HCT116 (cell line): ENCODE data around the gene ZC3H12A. TPM values are rescaled to one million over a fixed set of nuclear protein-coding genes. Genes with fewer than 3 reads are reported as not detected.

Source experiments
- ATAC-seq: fragments of 200-7000 bp; cut with Tn5 transposase; 2 replicates; pipeline ENCODE4 v1.9.1; 2020; ENCODE audit warnings: mild to moderate bottlenecking, moderate library complexity
- BruUV-seq: library from RNA; stranded (reverse); fragments of 400-500 nt; replicated peaks from 2 replicates; lab custom pipeline; 2021; lab: Mats Ljungman, UMichigan
- CTCF ChIA-PET: fragments of 300-600 bp; sonication (Branson Sonifier 250); formaldehyde crosslinking; loops from one replicate; lab custom pipeline; 2021; ENCODE audit warnings: antibody characterized with exemption; lab: Charles Lee
- POLR2A ChIA-PET: fragments of 300-600, 350-600 bp; sonication (Branson Sonifier 250); formaldehyde crosslinking; loops from one replicate; lab custom pipeline; 2021; ENCODE audit warnings: antibody characterized with exemption; lab: Charles Lee
- RAD21 ChIA-PET, 2 experiments: fragments of 300-600 bp; sonication (Branson Sonifier 250); formaldehyde crosslinking; loops; one replicate each; lab custom pipeline; 2023; ENCODE audit warnings: low total read pairs in 2 of 2; ENCODE audit not compliant: uncharacterized antibody in 2 of 2, unreplicated experiment in 2 of 2, low non-redundant PET in 1 of 2; lab: Charles Lee
- DNase-seq: peaks from one replicate; pipeline ENCODE4 v3.0.0-alpha.2; 2010; ENCODE audit warnings: low read depth, low spot score
- H2AFZ ChIP-seq: fragments of 200-600 bp; shearing (Covaris generic), sonication (generic); 2 replicates; pipeline ENCODE4 v1.6.1; 2017; ENCODE audit warnings: low read depth, mixed run types, mixed read lengths, antibody characterized with exemption, low read length; ENCODE audit not compliant: poor library complexity, severe bottlenecking
- H3K27ac ChIP-seq: 2 replicates; pipeline ENCODE4 v1.5.1; 2012; ENCODE audit warnings: low read depth, low read length
- H3K27me3 ChIP-seq: fragments of 200-600 bp; sonication (generic); 2 replicates; pipeline ENCODE4 v1.6.1; 2016; ENCODE audit warnings: mixed run types, low read length, mixed read lengths; ENCODE audit not compliant: insufficient read depth
- H3K36me3 ChIP-seq, 2 experiments: fragments of 200-500 bp in 1 of 2; fragments of 200-600 bp in 1 of 2; sonication (Bioruptor generic) in 1 of 2; sonication (generic) in 1 of 2; 2 replicates each; pipeline versions ENCODE4 v1.5.1 to v1.6.1; 2014 to 2016; ENCODE audit warnings: low read length in 2 of 2, inconsistent platforms in 1 of 2, mixed read lengths in 1 of 2, mixed run types in 1 of 2; ENCODE audit not compliant: insufficient read depth in 2 of 2, control insufficient read depth in 1 of 2
- H3K4me1 ChIP-seq, 2 experiments: fragments of 200-600 bp in 1 of 2; sonication (generic) in 1 of 2; 2 replicates each; pipeline versions ENCODE4 v1.5.1 to v1.6.1; 2012 to 2017; ENCODE audit warnings: low read length in 2 of 2, inconsistent platforms in 1 of 2, mild to moderate bottlenecking in 1 of 2, mixed read lengths in 1 of 2, mixed run types in 1 of 2, moderate library complexity in 1 of 2; ENCODE audit not compliant: insufficient read depth in 2 of 2, control insufficient read depth in 1 of 2
- H3K4me2 ChIP-seq: fragments of 200-600 bp; sonication (generic); 2 replicates; pipeline ENCODE4 v1.6.1; 2017; ENCODE audit warnings: mixed run types, low read length, mixed read lengths
- H3K4me3 ChIP-seq, 2 experiments: fragments of 200-600 bp in 1 of 2; sonication (generic) in 1 of 2; replicated peaks in 1 of 2; 2 replicates each; pipeline ENCODE4 v1.5.1; 2011 to 2016; ENCODE audit warnings: low read length in 2 of 2, control low read depth in 1 of 2, low read depth in 1 of 2, mild to moderate bottlenecking in 1 of 2, mixed read lengths in 1 of 2, mixed run types in 1 of 2
- H3K79me2 ChIP-seq: fragments of 200-600 bp; sonication (generic); 2 replicates; pipeline ENCODE4 v1.6.1; 2017; ENCODE audit warnings: mild to moderate bottlenecking, mixed run types, low read length, moderate library complexity, mixed read lengths; ENCODE audit not compliant: insufficient read depth
- H3K9ac ChIP-seq: fragments of 200-600 bp; sonication (generic); 2 replicates; pipeline ENCODE4 v1.6.1; 2016; ENCODE audit warnings: low read length, mixed read lengths
- H3K9me2 ChIP-seq: fragments of 200-600 bp; sonication (generic), shearing (Covaris generic); 2 replicates; pipeline ENCODE4 v1.6.1; 2017; ENCODE audit warnings: mixed run types, mild to moderate bottlenecking, moderate library complexity; ENCODE audit not compliant: insufficient read depth
- H3K9me3 ChIP-seq, 2 experiments: fragments of 200-500 bp in 1 of 2; fragments of 200-600 bp in 1 of 2; sonication (Bioruptor generic) in 1 of 2; sonication (generic) in 1 of 2; 2 replicates each; pipeline ENCODE4 v1.6.1; 2014 to 2017; ENCODE audit warnings: low read length in 2 of 2, mixed read lengths in 2 of 2, inconsistent platforms in 1 of 2, low read depth in 1 of 2, mild to moderate bottlenecking in 1 of 2, mixed run types in 1 of 2, moderate library complexity in 1 of 2; ENCODE audit not compliant: control insufficient read depth in 1 of 2, insufficient read depth in 1 of 2
- H4K20me1 ChIP-seq: fragments of 200-600 bp; sonication (generic), shearing (Covaris generic); 2 replicates; pipeline ENCODE4 v1.6.1; 2017; ENCODE audit warnings: mixed run types, mild to moderate bottlenecking, moderate library complexity; ENCODE audit not compliant: insufficient read depth
- CBX3 ChIP-seq: IDR thresholded peaks from 2 replicates; pipeline ENCODE4 v1.6.1; 2012; ENCODE audit warnings: low read depth
- EGR1 ChIP-seq: IDR thresholded peaks from 2 replicates; pipeline ENCODE4 v1.6.1; 2012; ENCODE audit warnings: low read depth
- ELF1 ChIP-seq: IDR thresholded peaks from 2 replicates; pipeline ENCODE4 v1.6.1; 2012; ENCODE audit warnings: low read depth, borderline replicate concordance
- EZH2phosphoT487 ChIP-seq: fragments of 200-600 bp; IDR thresholded peaks from 2 replicates; pipeline ENCODE4 v1.6.1; 2018; ENCODE audit warnings: antibody characterized with exemption, borderline replicate concordance
- FOSL1 ChIP-seq: IDR thresholded peaks from 2 replicates; pipeline ENCODE4 v1.6.1; 2012; ENCODE audit warnings: low read depth
- JUND ChIP-seq: IDR thresholded peaks from 2 replicates; pipeline ENCODE4 v1.6.1; 2012
- RAD21 ChIP-seq: IDR thresholded peaks from 2 replicates; pipeline ENCODE4 v1.6.1; 2012; ENCODE audit warnings: low read depth, mild to moderate bottlenecking
- SIN3A ChIP-seq: IDR thresholded peaks from 2 replicates; pipeline ENCODE4 v1.6.1; 2012; ENCODE audit warnings: low read depth
- SP1 ChIP-seq: IDR thresholded peaks from 2 replicates; pipeline ENCODE4 v1.6.1; 2012; ENCODE audit warnings: low read depth
- TCF7L2 ChIP-seq: IDR thresholded peaks from 2 replicates; pipeline ENCODE4 v1.7.0; 2011; ENCODE audit warnings: borderline replicate concordance, inconsistent platforms; ENCODE audit not compliant: insufficient read depth, insufficient read length; ENCODE audit errors: extremely low read depth
- YY1 ChIP-seq: IDR thresholded peaks from 2 replicates; pipeline ENCODE4 v1.6.1; 2011; ENCODE audit warnings: low read length, low read depth, moderate library complexity, mild to moderate bottlenecking; ENCODE audit not compliant: insufficient replicate concordance; ENCODE audit errors: extremely low read depth
- ZFX ChIP-seq: fragments of 450-650 bp; IDR thresholded peaks from 2 replicates; pipeline ENCODE4 v1.6.1; 2017
- ZNF274 ChIP-seq: fragments of 200-500 bp; sonication (Bioruptor generic); IDR thresholded peaks from 2 replicates; pipeline ENCODE4 v1.6.1; 2014; ENCODE audit warnings: mild to moderate bottlenecking, low read depth, low read length, inconsistent platforms
- intact Hi-C: fragments of 100-400 bp; cut with micrococcal nuclease; formaldehyde crosslinking; loops from 2 replicates; pipeline ENCODE4 v1.10.0; 2022
- total RNA-seq: library from RNA; stranded (reverse); gene quantifications from one replicate; pipeline ENCODE4 v1.2.1, GENCODE V29; 2021; ENCODE audit not compliant: unreplicated experiment
- TF ChIP-seq, protein P1 (sequence below): IDR thresholded peaks from 2 replicates; pipeline ENCODE4 v1.6.1; 2012; ENCODE audit warnings: low read depth
- TF ChIP-seq, protein P2 (sequence below): IDR thresholded peaks from 2 replicates; pipeline ENCODE4 v1.6.1; 2012
- TF ChIP-seq, protein P3 (sequence below): IDR thresholded peaks from 2 replicates; pipeline ENCODE4 v1.6.1; 2012
- TF ChIP-seq, protein P4 (sequence below): IDR thresholded peaks from 2 replicates; pipeline ENCODE4 v1.6.1; 2011; ENCODE audit warnings: mild to moderate bottlenecking, low read length, moderate library complexity; ENCODE audit not compliant: insufficient replicate concordance; ENCODE audit errors: extremely low read depth
- TF ChIP-seq, protein P5 (sequence below), 3 experiments: fragments of 200-600 bp in 1 of 3; sonication (generic) in 1 of 3; IDR thresholded peaks in 2 of 3; conservative IDR thresholded peaks in 1 of 3; 2 replicates each; pipeline ENCODE4 v1.5.1; 2012 to 2017; ENCODE audit warnings: low read depth in 2 of 3, low read length in 2 of 3, antibody characterized with exemption in 1 of 3, borderline replicate concordance in 1 of 3, control low read depth in 1 of 3, mild to moderate bottlenecking in 1 of 3, mixed read lengths in 1 of 3, mixed run types in 1 of 3, moderate library complexity in 1 of 3; ENCODE audit not compliant: insufficient read depth in 1 of 3

Gene ZC3H12A
- total RNA-seq, 1 experiment from 2014 or later: 10.6 TPM

DNA sequence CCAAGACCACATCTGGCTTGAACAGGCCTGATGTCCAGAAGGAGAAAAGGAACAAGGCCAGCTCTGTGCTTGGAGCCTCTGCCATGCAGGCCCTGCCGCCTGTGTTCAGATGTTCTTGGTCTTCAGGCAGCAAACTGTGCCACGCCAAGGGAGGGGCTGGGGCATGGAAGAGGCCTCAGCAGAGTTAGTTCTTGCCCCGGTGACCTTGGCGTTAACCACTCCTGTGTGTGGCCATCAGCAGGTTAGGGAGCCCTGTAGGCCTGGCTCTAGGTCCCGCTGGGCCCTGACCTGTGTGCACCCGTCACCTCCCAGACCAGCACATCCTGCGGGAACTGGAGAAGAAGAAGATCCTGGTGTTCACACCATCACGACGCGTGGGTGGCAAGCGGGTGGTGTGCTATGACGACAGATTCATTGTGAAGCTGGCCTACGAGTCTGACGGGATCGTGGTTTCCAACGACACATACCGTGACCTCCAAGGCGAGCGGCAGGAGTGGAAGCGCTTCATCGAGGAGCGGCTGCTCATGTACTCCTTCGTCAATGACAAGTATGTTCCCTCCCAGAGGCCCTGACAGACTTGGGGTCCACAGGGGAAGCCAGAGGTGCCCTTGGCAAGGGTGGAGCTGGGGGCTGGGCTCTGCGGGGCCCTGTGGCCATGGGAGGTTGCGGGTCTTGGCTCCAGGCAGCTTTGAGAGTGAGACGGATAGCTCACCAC is 7.1 kb downstream of the ZC3H12A start:
- TF ChIP-seq ZNF274: no peak
- TF ChIP-seq, protein P1, sequence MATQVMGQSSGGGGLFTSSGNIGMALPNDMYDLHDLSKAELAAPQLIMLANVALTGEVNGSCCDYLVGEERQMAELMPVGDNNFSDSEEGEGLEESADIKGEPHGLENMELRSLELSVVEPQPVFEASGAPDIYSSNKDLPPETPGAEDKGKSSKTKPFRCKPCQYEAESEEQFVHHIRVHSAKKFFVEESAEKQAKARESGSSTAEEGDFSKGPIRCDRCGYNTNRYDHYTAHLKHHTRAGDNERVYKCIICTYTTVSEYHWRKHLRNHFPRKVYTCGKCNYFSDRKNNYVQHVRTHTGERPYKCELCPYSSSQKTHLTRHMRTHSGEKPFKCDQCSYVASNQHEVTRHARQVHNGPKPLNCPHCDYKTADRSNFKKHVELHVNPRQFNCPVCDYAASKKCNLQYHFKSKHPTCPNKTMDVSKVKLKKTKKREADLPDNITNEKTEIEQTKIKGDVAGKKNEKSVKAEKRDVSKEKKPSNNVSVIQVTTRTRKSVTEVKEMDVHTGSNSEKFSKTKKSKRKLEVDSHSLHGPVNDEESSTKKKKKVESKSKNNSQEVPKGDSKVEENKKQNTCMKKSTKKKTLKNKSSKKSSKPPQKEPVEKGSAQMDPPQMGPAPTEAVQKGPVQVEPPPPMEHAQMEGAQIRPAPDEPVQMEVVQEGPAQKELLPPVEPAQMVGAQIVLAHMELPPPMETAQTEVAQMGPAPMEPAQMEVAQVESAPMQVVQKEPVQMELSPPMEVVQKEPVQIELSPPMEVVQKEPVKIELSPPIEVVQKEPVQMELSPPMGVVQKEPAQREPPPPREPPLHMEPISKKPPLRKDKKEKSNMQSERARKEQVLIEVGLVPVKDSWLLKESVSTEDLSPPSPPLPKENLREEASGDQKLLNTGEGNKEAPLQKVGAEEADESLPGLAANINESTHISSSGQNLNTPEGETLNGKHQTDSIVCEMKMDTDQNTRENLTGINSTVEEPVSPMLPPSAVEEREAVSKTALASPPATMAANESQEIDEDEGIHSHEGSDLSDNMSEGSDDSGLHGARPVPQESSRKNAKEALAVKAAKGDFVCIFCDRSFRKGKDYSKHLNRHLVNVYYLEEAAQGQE: no peak
- TF ChIP-seq, protein P2, sequence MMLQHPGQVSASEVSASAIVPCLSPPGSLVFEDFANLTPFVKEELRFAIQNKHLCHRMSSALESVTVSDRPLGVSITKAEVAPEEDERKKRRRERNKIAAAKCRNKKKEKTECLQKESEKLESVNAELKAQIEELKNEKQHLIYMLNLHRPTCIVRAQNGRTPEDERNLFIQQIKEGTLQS: no peak
- TF ChIP-seq CBX3: no peak
- no peak for TF ChIP-seq FOSL1
- TF ChIP-seq YY1: no peak
- TF ChIP-seq, protein P3, sequence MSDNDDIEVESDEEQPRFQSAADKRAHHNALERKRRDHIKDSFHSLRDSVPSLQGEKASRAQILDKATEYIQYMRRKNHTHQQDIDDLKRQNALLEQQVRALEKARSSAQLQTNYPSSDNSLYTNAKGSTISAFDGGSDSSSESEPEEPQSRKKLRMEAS: no peak
- no peak for TF ChIP-seq EZH2phosphoT487
- TF ChIP-seq EGR1: no peak
- TF ChIP-seq RAD21: no peak
- TF ChIP-seq JUND: no peak
- TF ChIP-seq SIN3A: no peak
- no peak for TF ChIP-seq ZFX
- TF ChIP-seq, protein P4, sequence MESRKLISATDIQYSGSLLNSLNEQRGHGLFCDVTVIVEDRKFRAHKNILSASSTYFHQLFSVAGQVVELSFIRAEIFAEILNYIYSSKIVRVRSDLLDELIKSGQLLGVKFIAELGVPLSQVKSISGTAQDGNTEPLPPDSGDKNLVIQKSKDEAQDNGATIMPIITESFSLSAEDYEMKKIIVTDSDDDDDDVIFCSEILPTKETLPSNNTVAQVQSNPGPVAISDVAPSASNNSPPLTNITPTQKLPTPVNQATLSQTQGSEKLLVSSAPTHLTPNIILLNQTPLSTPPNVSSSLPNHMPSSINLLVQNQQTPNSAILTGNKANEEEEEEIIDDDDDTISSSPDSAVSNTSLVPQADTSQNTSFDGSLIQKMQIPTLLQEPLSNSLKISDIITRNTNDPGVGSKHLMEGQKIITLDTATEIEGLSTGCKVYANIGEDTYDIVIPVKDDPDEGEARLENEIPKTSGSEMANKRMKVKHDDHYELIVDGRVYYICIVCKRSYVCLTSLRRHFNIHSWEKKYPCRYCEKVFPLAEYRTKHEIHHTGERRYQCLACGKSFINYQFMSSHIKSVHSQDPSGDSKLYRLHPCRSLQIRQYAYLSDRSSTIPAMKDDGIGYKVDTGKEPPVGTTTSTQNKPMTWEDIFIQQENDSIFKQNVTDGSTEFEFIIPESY: no peak
- TF ChIP-seq ELF1: no peak
- TF ChIP-seq, protein P5, sequence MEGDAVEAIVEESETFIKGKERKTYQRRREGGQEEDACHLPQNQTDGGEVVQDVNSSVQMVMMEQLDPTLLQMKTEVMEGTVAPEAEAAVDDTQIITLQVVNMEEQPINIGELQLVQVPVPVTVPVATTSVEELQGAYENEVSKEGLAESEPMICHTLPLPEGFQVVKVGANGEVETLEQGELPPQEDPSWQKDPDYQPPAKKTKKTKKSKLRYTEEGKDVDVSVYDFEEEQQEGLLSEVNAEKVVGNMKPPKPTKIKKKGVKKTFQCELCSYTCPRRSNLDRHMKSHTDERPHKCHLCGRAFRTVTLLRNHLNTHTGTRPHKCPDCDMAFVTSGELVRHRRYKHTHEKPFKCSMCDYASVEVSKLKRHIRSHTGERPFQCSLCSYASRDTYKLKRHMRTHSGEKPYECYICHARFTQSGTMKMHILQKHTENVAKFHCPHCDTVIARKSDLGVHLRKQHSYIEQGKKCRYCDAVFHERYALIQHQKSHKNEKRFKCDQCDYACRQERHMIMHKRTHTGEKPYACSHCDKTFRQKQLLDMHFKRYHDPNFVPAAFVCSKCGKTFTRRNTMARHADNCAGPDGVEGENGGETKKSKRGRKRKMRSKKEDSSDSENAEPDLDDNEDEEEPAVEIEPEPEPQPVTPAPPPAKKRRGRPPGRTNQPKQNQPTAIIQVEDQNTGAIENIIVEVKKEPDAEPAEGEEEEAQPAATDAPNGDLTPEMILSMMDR (IDR thresholded peaks at IDR 0.05 in 2 of 3, conservative IDR thresholded peaks at IDR 0.05 in 1 of 3; ENCODE audit: borderline replicate concordance in 1 of 3, insufficient read depth in 1 of 3, low read depth in 2 of 3, low read length in 2 of 3): no peak
- no peak for TF ChIP-seq SP1
- TF ChIP-seq TCF7L2: no peak
- Histone ChIP-seq H3K36me3 (peaks cover 15 to 46% of the 10 kb centered on the region in 2 experiments; a peak in 3 of 4 replicates), H3K4me3 (no peak overlapping the region), H3K4me2 (no peak overlapping the region), H3K27me3 (no peaks in the 10 kb centered on the region), H3K9me2 (no peaks in the 10 kb centered on the region), H3K9ac (no peak overlapping the region), H3K4me1 (peaks cover 36 to 50% of the 10 kb centered on the region in 2 experiments), H4K20me1 (no peaks in the 10 kb centered on the region), H3K9me3 (no peaks in the 10 kb centered on the region), H2AFZ (no peak overlapping the region), H3K27ac (no peak overlapping the region; the same call in 1 of the 2 replicates), H3K79me2 (peaks cover 50% of the 10 kb centered on the region)
- intact Hi-C loops: no loop called here
- RAD21 ChIA-PET: no interaction called here
- CTCF ChIA-PET: no interaction called here
- POLR2A ChIA-PET: no interaction called here
- no TSS peak for BruUV-seq
- no peak for DNase-seq
- ATAC-seq: no peak
